Activated T-cell treated with anti-CD3 and anti-CD28 coated beads for 24 hours (primary cell): ENCODE measurements around the gene MBD5.
A peak's percentile ranks its signal among the peaks of the same experiment; 100 is the strongest.
"Not testable (repeated sequence)": the region's sequence is repeated elsewhere in the genome, so short reads cannot be mapped to it uniquely, and the experiment has no call there.

Experiments
- DNase-seq: peaks from one replicate; pipeline ENCODE4 v3.0.0-alpha.2; 2020; ENCODE audit warnings: low read depth

Gene MBD5

GRCh38 chr2:148021059-148021861, at the start of gene MBD5:
MBD5 (plus strand) TSS chr2:148021091.
- DNase-seq = peak; percentile 44

GRCh38 chr2:147976102-147976501, 44.8 kb upstream of the MBD5 start:
- no peak for DNase-seq

GRCh38 chr2:147977679-147978078, 43.2 kb upstream of the MBD5 start:
- DNase-seq = no peak

- no peak for DNase-seq
These were observed 39.9 kb upstream of the MBD5 start for GRCh38 chr2:147980940-147981528.

GRCh38 chr2:147989102-147989501, 31.8 kb upstream of the MBD5 start:
- DNase-seq = no peak

GRCh38 chr2:147989809-147990403, 31.0 kb upstream of the MBD5 start:
- no peak for DNase-seq

GRCh38 chr2:147994965-147995364, 25.9 kb upstream of the MBD5 start:
- DNase-seq = not testable (repeated sequence)

- DNase-seq = no peak
These were observed 24.1 kb upstream of the MBD5 start for GRCh38 chr2:147996828-147997227.

- DNase-seq = no peak
These were observed 22.7 kb upstream of the MBD5 start for GRCh38 chr2:147998203-147998602.

GRCh38 chr2:147999126-147999525, 21.8 kb upstream of the MBD5 start:
- DNase-seq = no peak

GRCh38 chr2:148000095-148000494, 20.8 kb upstream of the MBD5 start:
- no peak for DNase-seq

GRCh38 chr2:148002420-148002819, 18.5 kb upstream of the MBD5 start:
- DNase-seq = not testable (repeated sequence)

- no peak for DNase-seq
These were observed 14.5 kb upstream of the MBD5 start for GRCh38 chr2:148006249-148007007.

- no peak for DNase-seq
These were observed 13.5 kb upstream of the MBD5 start for GRCh38 chr2:148007219-148007900.

GRCh38 chr2:148008411-148008810, 12.5 kb upstream of the MBD5 start:
- DNase-seq = not testable (repeated sequence)

- DNase-seq = no peak
These were observed 7.0 kb upstream of the MBD5 start for GRCh38 chr2:148013876-148014275.

- no peak for DNase-seq
These were observed 6.3 kb upstream of the MBD5 start for GRCh38 chr2:148014616-148015015.

GRCh38 chr2:148020111-148021058, 506 bp upstream of the MBD5 start, which contains the start of gene ORC4:
ORC4 (minus strand) TSS chr2:148020737; CDS start chr2:147975958, 44,779 bp downstream.
- DNase-seq = peak; percentile 99

- DNase-seq = no peak
These were observed 995 bp downstream of the MBD5 start for GRCh38 chr2:148021886-148022285.

GRCh38 chr2:148022351-148022750, 1.5 kb downstream of the MBD5 start:
- no peak for DNase-seq

GRCh38 chr2:148022882-148023281, 2.0 kb downstream of the MBD5 start:
- no peak for DNase-seq
